ENCODE data around the gene PIGN. TPM values are rescaled to one million over a fixed set of nuclear protein-coding genes. Genes with fewer than 3 reads are reported as not detected.

PIGN gene
- total RNA-seq, 1 experiment from 2014 or later = 30.9 TPM

GRCh38 chr18:62125702-62126101, 61.2 kb downstream of the PIGN start:
- Histone ChIP-seq H3K23me2 (ENCODE audit: insufficient read length, low read depth, low read length, poor library complexity, severe bottlenecking) (no peaks in the 10 kb centered on the region), H2BK15ac (ENCODE audit: low read depth, low read length) (no peak overlapping the region), H3K18ac (ENCODE audit: insufficient read length, low read depth, low read length) (no peak overlapping the region), H3K9ac (ENCODE audit: extremely low read depth, insufficient read length, low read length) (no peak overlapping the region), H2BK5ac (ENCODE audit: insufficient read length, low read length) (no peak overlapping the region), H3K79me2 (ENCODE audit: insufficient read depth, low read length) (no peaks in the 10 kb centered on the region), H3T11ph (ENCODE audit: low read length) (no peak overlapping the region), H3K9me3 (ENCODE audit: control insufficient read depth, low read depth, low read length) (no peaks in the 10 kb centered on the region), H4K20me1 (ENCODE audit: control insufficient read depth, insufficient read depth, insufficient read length) (no peaks in the 10 kb centered on the region), H3K4me1 (ENCODE audit: insufficient read depth, low read length) (no peaks in the 10 kb centered on the region), H2AFZ (ENCODE audit: low read length) (no peak overlapping the region), H2BK20ac (ENCODE audit: low read depth, low read length, poor library complexity, severe bottlenecking) (no peak overlapping the region), H2BK120ac (ENCODE audit: low read depth, low read length, poor library complexity, severe bottlenecking) (no peak overlapping the region), H3K27ac (ENCODE audit: insufficient read length, low read depth, low read length) (no peak overlapping the region), H3K79me1 (ENCODE audit: insufficient read depth, low read depth, low read length, poor library complexity, severe bottlenecking) (no peaks in the 10 kb centered on the region), H2BK12ac (ENCODE audit: insufficient read length, low read depth, low read length) (no peak overlapping the region), H3K27me3 (ENCODE audit: insufficient read depth, low read length) (no peaks in the 10 kb centered on the region), H3K4me2 (ENCODE audit: insufficient read depth, insufficient read length, low read length) (no peak overlapping the region), H4K91ac (ENCODE audit: insufficient read length, low read depth, low read length) (no peak overlapping the region), H3K23ac (ENCODE audit: insufficient read length, low read depth, low read length) (no peak overlapping the region), H3K56ac (ENCODE audit: insufficient read length, low read depth, low read length) (no peak overlapping the region), H3K4ac (ENCODE audit: low read depth, low read length) (no peak overlapping the region), H3K14ac (ENCODE audit: insufficient read depth, low read length) (no peak overlapping the region), H4K5ac (ENCODE audit: insufficient read length, low read depth, low read length) (no peak overlapping the region), H4K8ac (replicated peaks; ENCODE audit: insufficient read length, low read depth, low read length) (no peak overlapping the region), H2AK5ac (ENCODE audit: insufficient read length, low read length) (no peak overlapping the region)
- TF ChIP-seq CTCF (conservative IDR thresholded peaks at IDR 0.05) = no peak
- H3K36me3 Mint-ChIP-seq (ENCODE audit: insufficient read depth in 1 of 3, low read depth in 3 of 3) = no peaks in the 10 kb centered on the region
- no peak overlapping the region for H3K4me3 Mint-ChIP-seq
- H3K9me3 Mint-ChIP-seq = no peaks in the 10 kb centered on the region
- no peak for DNase-seq
- H3K27ac Mint-ChIP-seq = no peak overlapping the region
- H3K4me1 Mint-ChIP-seq = peaks cover 0 to 6% of the 10 kb centered on the region in 2 experiments; a peak in 2 of 4 replicates
- no peaks in the 10 kb centered on the region for H3K27me3 Mint-ChIP-seq (ENCODE audit: low read depth)
- WGBS (ENCODE audit: extremely low coverage, insufficient read length, low lambda C conversion rate) = no CpG with 5 or more reads among the region's 2 CpGs

Measured in H9 (cell line).